Nephron progenitor cell (in vitro differentiated cells): ENCODE data around the gene GPRIN1.

Experiments
- DNase-seq: peaks from one replicate; pipeline ENCODE4 v3.0.0; 2021
- H3K27ac Mint-ChIP-seq: 2 replicates; pipeline ENCODE4 v1.8.0; 2021; ENCODE audit warnings: mild to moderate bottlenecking, moderate library complexity, mixed read lengths
- H3K27me3 Mint-ChIP-seq: 2 replicates; pipeline ENCODE4 v1.8.0; 2021; ENCODE audit warnings: mild to moderate bottlenecking, low read depth, mixed read lengths; ENCODE audit not compliant: poor library complexity
- H3K36me3 Mint-ChIP-seq: 2 replicates; pipeline ENCODE4 v1.8.0; 2021; ENCODE audit warnings: low read depth, mixed read lengths
- H3K4me1 Mint-ChIP-seq: 2 replicates; pipeline ENCODE4 v1.8.0; 2021; ENCODE audit warnings: mixed read lengths
- H3K4me3 Mint-ChIP-seq: 2 replicates; pipeline ENCODE4 v1.8.0; 2021; ENCODE audit warnings: mild to moderate bottlenecking, moderate library complexity, mixed read lengths
- H3K9me3 Mint-ChIP-seq: 2 replicates; pipeline ENCODE4 v1.8.0; 2021; ENCODE audit warnings: mild to moderate bottlenecking, moderate library complexity, mixed read lengths
- CTCF ChIP-seq: fragments of 200-600 bp; sonication (generic); IDR thresholded peaks from 2 replicates; pipeline ENCODE4 v1.5.0; 2021; ENCODE audit warnings: antibody characterized with exemption

The GPRIN1 gene

GRCh38 chr5:176590035-176590717 lies 19.8 kb downstream of the GPRIN1 start:
- no peak for TF ChIP-seq CTCF
- DNase-seq: no peak
- H3K4me1 Mint-ChIP-seq: no peaks in the 10 kb centered on the region
- peaks cover 9% of the 10 kb centered on the region for H3K27me3 Mint-ChIP-seq
- H3K36me3 Mint-ChIP-seq: no peaks in the 10 kb centered on the region
- H3K4me3 Mint-ChIP-seq: no peak overlapping the region
- H3K9me3 Mint-ChIP-seq: peaks cover 17% of the 10 kb centered on the region
- no peak overlapping the region for H3K27ac Mint-ChIP-seq

GRCh38 chr5:176589039-176589769 lies 20.8 kb downstream of the GPRIN1 start:
- Mint-ChIP-seq H3K36me3 (no peaks in the 10 kb centered on the region), H3K27me3 (peaks cover 3% of the 10 kb centered on the region), H3K9me3 (peaks cover 21% of the 10 kb centered on the region), H3K27ac (peak overlapping the region; percentile 93), H3K4me1 (no peaks in the 10 kb centered on the region), H3K4me3 (no peak overlapping the region)
- no peak for TF ChIP-seq CTCF
- DNase-seq: no peak

GRCh38 chr5:176588297-176588696 lies 21.7 kb downstream of the GPRIN1 start:
- H3K27ac Mint-ChIP-seq: peak overlapping the region; percentile 1
- DNase-seq: no peak
- no peaks in the 10 kb centered on the region for H3K4me1 Mint-ChIP-seq
- H3K36me3 Mint-ChIP-seq: no peaks in the 10 kb centered on the region
- no peaks in the 10 kb centered on the region for H3K27me3 Mint-ChIP-seq
- H3K4me3 Mint-ChIP-seq: no peak overlapping the region
- TF ChIP-seq CTCF: no peak
- peaks cover 30% of the 10 kb centered on the region for H3K9me3 Mint-ChIP-seq

GRCh38 chr5:176587398-176587797 lies 22.6 kb downstream of the GPRIN1 start:
- H3K9me3 Mint-ChIP-seq: peaks cover 31% of the 10 kb centered on the region
- DNase-seq: no peak
- no peak overlapping the region for H3K27ac Mint-ChIP-seq
- TF ChIP-seq CTCF: no peak
- H3K4me3 Mint-ChIP-seq: no peak overlapping the region
- no peaks in the 10 kb centered on the region for H3K27me3 Mint-ChIP-seq
- no peaks in the 10 kb centered on the region for H3K4me1 Mint-ChIP-seq
- no peaks in the 10 kb centered on the region for H3K36me3 Mint-ChIP-seq

- Mint-ChIP-seq H3K4me1 (peaks cover 6% of the 10 kb centered on the region), H3K27ac (no peak overlapping the region), H3K36me3 (no peaks in the 10 kb centered on the region), H3K27me3 (peaks cover 2% of the 10 kb centered on the region), H3K9me3 (peaks cover 31% of the 10 kb centered on the region), H3K4me3 (no peak overlapping the region)
- no peak for TF ChIP-seq CTCF
- no peak for DNase-seq
These were observed 26.9 kb downstream of the GPRIN1 start for GRCh38 chr5:176583076-176583475.
